Measurements from ENCODE around the gene MYCT1.

Gene MYCT1

DNA sequence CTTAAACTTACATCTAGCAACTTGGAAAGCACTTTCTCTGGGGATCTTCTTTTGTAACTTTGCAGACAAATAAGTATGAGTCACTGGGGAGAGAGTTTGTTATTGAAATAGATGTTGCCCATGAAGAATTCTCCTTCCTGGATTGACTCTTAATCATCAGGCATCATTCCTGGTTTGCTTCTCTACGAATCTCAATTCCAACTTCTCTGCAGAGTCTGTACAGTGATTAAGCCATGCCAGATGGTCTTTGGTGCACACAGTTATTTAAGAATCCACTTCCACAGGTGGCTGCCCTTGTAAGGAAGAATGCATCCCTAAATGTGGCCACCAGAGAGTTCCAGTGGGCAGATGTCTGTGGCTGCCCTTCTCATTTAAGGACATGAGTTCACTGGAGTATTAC is 25.7 kb downstream of the MYCT1 start:
- no peak for DNase-seq

- DNase-seq = no peak
Observed at GRCh38 chr6:152726313-152726712, 28.6 kb downstream of the MYCT1 start.

GRCh38 chr6:152727507-152727906 is 29.8 kb downstream of the MYCT1 start:
- no peak for DNase-seq

DNA sequence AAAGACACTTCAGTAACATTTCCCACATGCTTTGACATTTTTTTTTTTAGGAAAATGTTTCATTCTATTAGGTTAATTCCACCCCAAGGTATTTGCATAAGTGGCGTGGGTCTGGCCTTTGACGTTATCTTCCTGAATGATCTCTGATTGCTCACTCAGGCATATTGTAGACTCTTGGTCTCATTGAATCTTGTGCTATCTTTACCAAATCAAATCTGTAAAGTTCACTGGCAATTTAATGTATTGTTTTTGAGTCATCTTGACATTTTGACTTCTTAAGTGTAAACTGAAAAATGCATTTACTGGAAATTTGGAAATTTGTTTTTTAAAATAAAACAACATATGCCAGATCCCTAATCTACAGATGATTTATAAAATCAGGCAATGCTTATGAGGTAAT is 36.9 kb downstream of the MYCT1 start:
- no peak for DNase-seq

DNA sequence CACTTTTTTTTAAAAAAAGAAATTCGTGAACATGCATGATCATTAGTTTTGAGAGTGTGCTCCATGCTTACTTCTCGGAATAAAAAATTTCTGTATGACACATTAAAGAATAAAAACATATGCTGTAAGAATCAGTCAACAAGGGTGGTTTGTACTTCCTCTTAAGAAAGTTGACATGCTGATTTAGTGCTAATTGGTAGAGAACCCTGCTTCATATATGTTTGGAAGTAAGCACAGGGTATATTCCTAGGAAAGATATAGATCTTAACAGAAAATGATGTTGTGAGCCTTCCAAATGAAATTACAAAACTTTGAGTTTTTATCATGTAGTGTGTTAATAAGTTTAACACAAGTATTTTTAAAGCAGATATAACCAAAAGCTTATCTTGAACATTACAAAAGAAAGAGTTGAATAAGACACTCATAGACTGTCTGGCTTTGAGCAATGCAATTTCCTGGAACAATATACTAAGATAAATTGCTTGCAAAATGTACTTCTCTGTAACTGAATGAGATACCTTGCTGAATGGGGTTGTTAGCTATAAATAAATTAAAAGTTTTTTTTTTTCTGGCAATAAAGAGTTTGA is 39.1 kb downstream of the MYCT1 start:
- no peak for DNase-seq

- DNase-seq = no peak
Observed at GRCh38 chr6:152745509-152746171, 47.9 kb downstream of the MYCT1 start.

GRCh38 chr6:152746172-152746553 is 48.5 kb downstream of the MYCT1 start:
- DNase-seq = no peak

DNA sequence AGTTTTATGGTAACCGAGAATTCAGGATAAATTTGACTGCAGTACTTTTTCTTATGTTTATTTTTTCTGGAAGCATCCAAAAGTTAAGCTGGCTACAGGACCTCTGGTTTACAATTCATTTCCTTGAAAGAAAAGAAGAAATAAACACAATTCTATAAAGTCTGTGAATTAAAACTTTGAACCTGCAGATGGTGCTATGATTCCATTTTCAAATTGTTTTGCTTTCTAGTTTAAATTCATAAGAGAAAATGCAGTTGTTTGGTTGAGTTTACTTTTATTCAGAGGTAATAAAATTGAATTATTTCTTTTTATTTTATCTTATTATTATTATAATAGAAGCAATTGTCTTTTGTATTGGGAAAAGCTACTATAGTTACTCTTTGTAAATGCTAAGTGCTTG is 51.1 kb downstream of the MYCT1 start:
- peak in 1 of 4 experiments; percentile 1 for DNase-seq

DNA sequence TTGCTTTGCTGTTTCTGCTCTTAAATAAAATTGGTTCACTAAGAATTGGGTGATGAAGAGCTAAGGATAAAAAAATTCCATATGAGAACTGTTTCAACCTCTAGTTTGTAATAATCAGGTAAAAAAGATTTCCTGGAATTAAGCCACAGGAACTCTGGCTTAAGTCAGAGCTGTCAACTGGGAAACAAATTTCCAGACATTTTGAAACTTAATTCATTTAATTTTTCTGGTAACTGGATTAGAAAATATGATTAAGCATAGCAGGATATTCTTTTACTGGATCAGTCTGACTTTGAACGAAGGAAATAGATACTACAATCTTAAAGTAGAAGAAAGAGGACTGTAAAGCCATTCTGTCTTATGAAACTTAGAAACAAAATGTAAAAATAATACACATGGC is 51.6 kb downstream of the MYCT1 start:
- DNase-seq = no peak

DNA sequence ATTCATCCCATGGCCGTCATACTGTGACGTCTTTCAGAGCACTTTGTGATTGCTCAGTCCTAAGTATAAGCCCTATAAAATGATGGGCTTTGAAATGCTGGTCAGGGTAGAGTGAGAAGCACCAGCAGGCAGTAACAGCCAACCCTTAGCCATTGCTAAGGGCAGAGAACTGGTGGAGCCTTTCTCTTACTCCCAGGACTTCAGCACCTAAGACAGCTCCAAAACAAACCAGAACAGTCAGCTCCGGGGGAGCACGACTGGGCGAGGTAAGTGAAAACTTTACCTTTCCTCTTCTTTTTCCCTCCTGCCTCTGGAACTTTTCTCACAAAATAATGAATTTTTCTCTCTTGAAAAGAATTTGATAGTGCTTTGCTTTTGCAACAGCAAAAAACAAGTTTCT is 53.0 kb downstream of the MYCT1 start, which contains the start of gene VIP:
TSS of gene VIP (plus strand) at position 104 of the 400 bp plus-strand sequence. CDS start 1,381 bp downstream, outside the sequence.
- peak in 2 of 4 experiments; percentile 9 to 13 for DNase-seq

DNA sequence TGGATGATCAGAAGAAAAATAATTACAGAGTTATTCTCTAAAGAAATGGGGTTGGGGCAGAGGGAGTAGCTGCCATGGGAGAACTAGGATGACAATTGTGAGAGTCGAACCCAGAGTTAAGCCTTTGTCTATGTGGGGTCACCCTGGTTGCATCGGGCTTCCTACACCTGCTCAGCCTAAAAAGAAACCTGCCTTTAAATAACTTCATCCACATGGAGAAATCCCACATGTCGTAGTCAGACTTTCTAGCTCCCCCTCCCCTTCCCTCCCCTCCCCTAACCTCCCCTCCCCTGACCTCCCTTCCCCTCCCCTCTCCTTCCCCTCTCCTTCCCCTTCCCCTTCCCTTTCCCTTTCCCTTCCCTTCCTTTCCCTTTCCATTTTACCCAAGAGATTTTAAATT is 67.6 kb downstream of the MYCT1 start:
- no peak for DNase-seq

DNA sequence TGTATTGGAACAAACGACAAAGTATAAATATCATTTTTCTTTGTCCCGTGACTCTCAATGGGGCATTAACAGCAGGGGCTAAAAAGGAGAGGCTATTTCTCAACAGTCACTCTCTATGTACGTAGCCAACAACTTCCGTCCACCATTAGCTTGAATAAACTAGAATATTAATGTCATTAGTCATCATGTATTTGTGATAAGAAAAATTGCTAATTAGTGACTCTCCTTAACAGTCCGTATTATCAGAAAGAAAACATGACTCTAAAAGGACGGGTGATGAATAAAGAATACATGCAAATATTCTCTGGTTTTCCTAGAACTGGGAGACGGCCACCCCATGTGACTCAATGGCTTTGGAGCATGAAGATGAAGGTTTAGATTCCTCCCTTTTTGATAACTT is 71.5 kb downstream of the MYCT1 start:
- DNase-seq = no peak

- no peak for DNase-seq
Observed at GRCh38 chr6:152769993-152770392, 72.3 kb downstream of the MYCT1 start.

GRCh38 chr6:152771061-152771687 is 73.5 kb downstream of the MYCT1 start:
- DNase-seq = no peak
